Upper lobe of right lung (tissue), 1 donor: ENCODE data around the gene ARID1B. TPM values are rescaled to one million over a fixed set of nuclear protein-coding genes. Genes with fewer than 3 reads are reported as not detected.
A peak's percentile ranks its signal among the peaks of the same experiment; 100 is the strongest.

Experiments
- ATAC-seq: fragments of 200-7000 bp; cut with Tn5 transposase; one replicate; pipeline ENCODE4 v1.9.1; 2020; ENCODE audit warnings: mild to moderate bottlenecking, moderate library complexity
- DNase-seq: peaks from one replicate; pipeline ENCODE4 v3.0.0-alpha.2; 2020
- H3K27ac ChIP-seq: fragments of 200-600 bp; one replicate; pipeline ENCODE4 v1.8.0; 2022
- H3K27me3 ChIP-seq: fragments of 200-600 bp; one replicate; pipeline ENCODE4 v1.8.0; 2022; ENCODE audit warnings: mild to moderate bottlenecking
- H3K36me3 ChIP-seq: fragments of 200-600 bp; one replicate; pipeline ENCODE4 v1.8.0; 2022
- H3K4me1 ChIP-seq: fragments of 200-600 bp; one replicate; pipeline ENCODE4 v1.8.0; 2022
- H3K4me3 ChIP-seq: fragments of 200-600 bp; one replicate; pipeline ENCODE4 v1.8.0; 2022; ENCODE audit warnings: mild to moderate bottlenecking
- H3K9me3 ChIP-seq: fragments of 200-600 bp; one replicate; pipeline ENCODE4 v1.8.0; 2022
- intact Hi-C: fragments of 100-400 bp; cut with DNase I; formaldehyde crosslinking; loops from one replicate; pipeline ENCODE4 v1.11.0; 2022
- total RNA-seq: library from RNA; stranded (reverse); fragmentation: NEBNext Ultra II Directional; extraction: Animal tissue kit (Norgen Biotek cat#: 25700); gene quantifications from one replicate; pipeline ENCODE4 v1.2.1, GENCODE V29; 2021
- TF ChIP-seq, protein P1 (sequence below): fragments of 200-600 bp; IDR thresholded peaks from one replicate; pipeline ENCODE4 v1.8.0; 2022; ENCODE audit warnings: antibody characterized with exemption
- donor health status: DM: no; HTN: yes; CAD: no; lungs with severe emphysema.

Gene ARID1B
- total RNA-seq, 1 donor from 2014 or later, result 80.4 TPM

DNA sequence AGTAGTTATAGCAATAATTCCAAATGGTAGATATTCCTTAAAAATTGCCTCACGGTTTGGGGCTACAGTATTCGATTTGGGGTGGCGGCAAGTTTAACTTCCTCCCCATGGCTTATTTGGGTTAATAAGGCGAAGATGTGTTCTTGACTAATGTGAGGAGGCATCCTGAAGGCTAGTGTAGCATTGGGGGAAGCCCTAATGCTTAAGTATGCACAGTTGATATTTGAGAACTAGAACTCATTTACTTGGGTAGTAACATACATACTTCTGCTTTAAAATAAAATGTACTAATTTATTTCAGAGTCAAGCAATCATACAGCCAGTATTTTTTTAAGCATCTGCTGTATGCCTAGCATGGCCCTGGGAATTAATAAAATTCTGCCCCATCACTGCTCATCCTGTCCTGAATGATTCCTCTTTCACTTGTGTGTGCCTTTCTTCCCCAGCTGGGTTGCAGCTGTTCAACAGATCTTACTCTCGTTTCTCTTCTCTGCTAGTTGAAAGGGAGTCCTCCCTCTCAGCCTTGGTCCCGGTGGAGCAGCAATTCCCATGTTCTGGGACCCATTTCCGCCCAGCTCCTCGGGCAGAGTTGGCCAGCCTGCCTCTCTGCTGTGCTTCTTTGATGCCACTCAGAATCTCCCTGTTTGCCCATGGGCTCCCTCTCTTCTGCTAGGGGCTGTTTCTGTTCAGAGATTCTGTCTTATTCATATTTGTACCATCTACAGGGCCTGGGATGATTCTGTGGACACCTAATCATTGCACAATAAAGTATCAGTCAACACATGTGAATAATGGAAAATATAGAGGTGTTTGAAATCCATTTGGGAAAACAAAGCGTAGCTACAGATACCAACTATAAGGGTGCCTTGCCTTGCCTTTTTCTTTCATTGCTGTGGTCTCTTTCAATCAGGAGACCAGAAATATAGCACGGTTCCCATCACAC lies 104.8 kb downstream of the ARID1B start:
- no peaks in the 10 kb centered on the region for H3K36me3 ChIP-seq
- no peak for ATAC-seq
- no peak overlapping the region for H3K27ac ChIP-seq
- no peak for DNase-seq
- no peaks in the 10 kb centered on the region for H3K27me3 ChIP-seq
- intact Hi-C loops, result no loop called here
- TF ChIP-seq, protein P1, sequence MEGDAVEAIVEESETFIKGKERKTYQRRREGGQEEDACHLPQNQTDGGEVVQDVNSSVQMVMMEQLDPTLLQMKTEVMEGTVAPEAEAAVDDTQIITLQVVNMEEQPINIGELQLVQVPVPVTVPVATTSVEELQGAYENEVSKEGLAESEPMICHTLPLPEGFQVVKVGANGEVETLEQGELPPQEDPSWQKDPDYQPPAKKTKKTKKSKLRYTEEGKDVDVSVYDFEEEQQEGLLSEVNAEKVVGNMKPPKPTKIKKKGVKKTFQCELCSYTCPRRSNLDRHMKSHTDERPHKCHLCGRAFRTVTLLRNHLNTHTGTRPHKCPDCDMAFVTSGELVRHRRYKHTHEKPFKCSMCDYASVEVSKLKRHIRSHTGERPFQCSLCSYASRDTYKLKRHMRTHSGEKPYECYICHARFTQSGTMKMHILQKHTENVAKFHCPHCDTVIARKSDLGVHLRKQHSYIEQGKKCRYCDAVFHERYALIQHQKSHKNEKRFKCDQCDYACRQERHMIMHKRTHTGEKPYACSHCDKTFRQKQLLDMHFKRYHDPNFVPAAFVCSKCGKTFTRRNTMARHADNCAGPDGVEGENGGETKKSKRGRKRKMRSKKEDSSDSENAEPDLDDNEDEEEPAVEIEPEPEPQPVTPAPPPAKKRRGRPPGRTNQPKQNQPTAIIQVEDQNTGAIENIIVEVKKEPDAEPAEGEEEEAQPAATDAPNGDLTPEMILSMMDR, result no peak
- H3K4me1 ChIP-seq, result peaks cover 62% of the 10 kb centered on the region
- H3K9me3 ChIP-seq, result no peaks in the 10 kb centered on the region
- H3K4me3 ChIP-seq, result no peak overlapping the region

DNA sequence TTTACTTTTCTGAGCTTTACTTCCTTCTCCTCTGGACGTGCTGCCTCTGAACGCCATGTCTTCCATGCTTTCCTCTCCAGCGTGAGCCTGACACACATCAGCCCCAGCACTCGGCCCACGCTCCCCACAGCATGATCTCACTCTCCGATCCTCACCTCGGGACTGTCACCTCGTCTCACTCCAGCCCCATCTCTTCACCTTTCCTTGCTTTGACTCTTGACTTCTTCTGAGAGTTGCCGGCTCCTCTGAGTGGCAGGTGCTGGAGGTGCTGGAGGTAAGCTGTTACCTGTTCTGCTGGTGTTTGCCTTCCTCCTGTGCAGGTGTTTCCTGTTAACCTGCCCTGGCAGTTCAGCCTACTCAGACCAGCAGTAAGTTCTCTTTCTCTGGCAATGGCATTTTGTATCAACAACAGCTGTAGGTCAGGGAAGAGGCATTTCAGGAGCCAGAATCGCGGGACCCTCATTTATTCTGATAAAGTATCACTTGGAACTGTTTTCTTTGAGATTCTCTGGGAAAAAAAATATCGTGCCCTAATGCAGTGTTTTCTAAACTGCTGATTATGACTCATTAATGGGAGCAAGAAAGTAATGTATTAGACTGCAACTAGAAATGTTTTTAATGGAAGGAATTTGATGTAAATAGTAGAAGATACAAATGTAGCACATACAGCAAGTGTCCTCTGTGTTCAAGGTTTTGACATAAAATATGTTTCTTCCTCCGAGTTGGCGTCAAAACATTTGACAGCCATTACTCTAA lies 106.5 kb downstream of the ARID1B start:
- ATAC-seq, result peak; percentile 84
- TF ChIP-seq, protein P1, result no peak
- no peaks in the 10 kb centered on the region for H3K36me3 ChIP-seq
- peak overlapping the region; percentile 45 for H3K27ac ChIP-seq
- no peak overlapping the region for H3K4me3 ChIP-seq
- no peaks in the 10 kb centered on the region for H3K27me3 ChIP-seq
- DNase-seq, result peak; percentile 70
- intact Hi-C loops, result no loop called here
- no peaks in the 10 kb centered on the region for H3K9me3 ChIP-seq
- peaks cover 62% of the 10 kb centered on the region for H3K4me1 ChIP-seq

DNA sequence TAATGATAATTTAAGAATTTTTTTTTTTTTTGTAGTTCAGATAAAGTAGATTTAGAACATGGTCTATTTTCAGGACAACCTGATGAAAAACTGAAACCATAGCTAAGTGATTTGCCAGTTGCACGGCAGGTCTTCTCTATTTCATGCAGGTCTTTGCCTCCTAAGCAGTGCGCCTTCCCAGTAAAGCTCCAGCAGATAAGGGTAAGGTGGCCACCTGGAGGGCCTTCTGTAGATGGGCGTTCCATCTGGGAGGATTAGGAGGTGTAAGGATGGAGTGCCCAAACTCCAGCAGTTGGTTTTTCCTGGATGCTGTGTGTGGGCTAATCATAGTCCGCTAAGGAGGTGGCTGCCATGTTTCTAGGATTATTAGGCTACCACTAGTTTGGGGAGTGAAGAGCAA lies 107.1 kb downstream of the ARID1B start:
- no peaks in the 10 kb centered on the region for H3K27me3 ChIP-seq
- DNase-seq, result no peak
- no peaks in the 10 kb centered on the region for H3K36me3 ChIP-seq
- intact Hi-C loops, result no loop called here
- TF ChIP-seq, protein P1, result no peak
- no peaks in the 10 kb centered on the region for H3K9me3 ChIP-seq
- peaks cover 56% of the 10 kb centered on the region for H3K4me1 ChIP-seq
- no peak overlapping the region for H3K4me3 ChIP-seq
- no peak for ATAC-seq
- H3K27ac ChIP-seq, result peak overlapping the region; percentile 45

DNA sequence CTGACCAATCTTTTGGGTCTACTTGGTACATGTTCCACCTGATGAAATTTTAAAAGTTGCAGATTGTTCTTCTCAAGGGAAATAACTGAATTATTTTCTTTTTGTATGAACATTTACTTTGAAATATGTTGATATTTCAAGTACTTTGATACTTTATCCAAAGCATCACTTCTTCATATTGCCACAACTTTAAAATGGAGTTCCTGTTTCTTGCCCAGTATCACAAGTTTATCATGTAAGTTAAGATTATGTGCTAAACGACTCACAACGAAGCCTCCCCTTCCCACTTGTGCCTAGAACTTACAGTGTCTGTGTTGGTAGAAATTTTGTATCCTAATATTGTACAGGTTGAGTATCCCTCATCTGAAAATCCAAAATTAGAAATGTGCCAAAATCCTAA lies 108.4 kb downstream of the ARID1B start:
- Histone ChIP-seq H3K9me3 (no peaks in the 10 kb centered on the region), H3K27ac (no peak overlapping the region), H3K4me3 (no peak overlapping the region), H3K27me3 (no peaks in the 10 kb centered on the region), H3K36me3 (no peaks in the 10 kb centered on the region), H3K4me1 (peaks cover 55% of the 10 kb centered on the region)
- intact Hi-C loops, result no loop called here
- DNase-seq (no peak), ATAC-seq (no peak)
- TF ChIP-seq, protein P1, result no peak

DNA sequence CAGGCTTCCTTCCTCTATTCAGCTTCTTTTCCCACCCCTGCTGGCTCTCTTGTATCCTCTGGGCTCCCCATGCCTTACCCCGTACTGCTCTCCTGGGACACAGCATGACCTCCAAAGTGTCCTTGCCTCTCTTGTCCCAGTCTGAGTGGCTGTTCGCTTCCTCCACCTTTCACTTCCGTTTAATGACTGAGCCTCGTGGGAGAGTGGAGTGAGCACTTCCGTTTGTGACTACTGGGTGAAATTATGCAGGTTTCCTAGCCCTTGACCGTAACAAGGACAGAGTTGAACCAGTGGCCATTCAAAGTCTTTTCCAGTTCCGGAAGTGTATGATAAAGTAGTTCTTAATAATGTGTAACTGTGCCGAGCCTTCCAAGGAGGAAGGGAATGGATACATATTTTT lies 109.2 kb downstream of the ARID1B start:
- DNase-seq (no peak), ATAC-seq (peak; percentile 81)
- intact Hi-C loops, result no loop called here
- Histone ChIP-seq H3K9me3 (no peaks in the 10 kb centered on the region), H3K4me3 (no peak overlapping the region), H3K4me1 (peaks cover 56% of the 10 kb centered on the region), H3K36me3 (no peaks in the 10 kb centered on the region), H3K27me3 (no peaks in the 10 kb centered on the region), H3K27ac (no peak overlapping the region)
- TF ChIP-seq, protein P1, result no peak
